Left ventricle myocardium inferior (tissue), 1 donor: Measurements from ENCODE around the gene COG2. TPM values are rescaled to one million over a fixed set of nuclear protein-coding genes. Genes with fewer than 3 reads are reported as not detected.

Experiments
- DNase-seq: peaks from one replicate; pipeline ENCODE4 v3.0.0-alpha.2; 2020
- H3K27ac ChIP-seq: fragments of 200-600 bp; replicated peaks from 2 replicates; pipeline ENCODE4 v1.8.0; 2021
- H3K27me3 ChIP-seq: fragments of 200-600 bp; 2 replicates; pipeline ENCODE4 v1.8.0; 2021; ENCODE audit warnings: low read depth
- H3K36me3 ChIP-seq: fragments of 200-600 bp; 2 replicates; pipeline ENCODE4 v1.8.0; 2021
- H3K4me1 ChIP-seq: fragments of 200-600 bp; 2 replicates; pipeline ENCODE4 v1.8.0; 2021
- H3K4me3 ChIP-seq: fragments of 200-600 bp; 2 replicates; pipeline ENCODE4 v1.8.0; 2021; ENCODE audit warnings: mild to moderate bottlenecking, moderate library complexity
- H3K9me3 ChIP-seq: fragments of 200-600 bp; replicated peaks from 2 replicates; pipeline ENCODE4 v1.8.0; 2021
- intact Hi-C: fragments of 100-400 bp; cut with micrococcal nuclease; formaldehyde crosslinking; loops from one replicate; pipeline ENCODE4 v1.11.0; 2022
- total RNA-seq: library from RNA; stranded (reverse); fragmentation: NEBNext Ultra II Directional; extraction: Animal tissue kit (Norgen Biotek cat#: 25700); gene quantifications from one replicate; pipeline ENCODE4 v1.2.1, GENCODE V29; 2021
- TF ChIP-seq, protein P1 (sequence below): fragments of 200-600 bp; IDR thresholded peaks from 2 replicates; pipeline ENCODE4 v1.8.0; 2021; ENCODE audit warnings: antibody characterized with exemption, mild to moderate bottlenecking, borderline replicate concordance
- donor health status: DM: no; HTN: yes; CAD: no; lungs with severe emphysema.

The COG2 gene
- total RNA-seq, 1 donor from 2014 or later: 25.6 TPM

DNA sequence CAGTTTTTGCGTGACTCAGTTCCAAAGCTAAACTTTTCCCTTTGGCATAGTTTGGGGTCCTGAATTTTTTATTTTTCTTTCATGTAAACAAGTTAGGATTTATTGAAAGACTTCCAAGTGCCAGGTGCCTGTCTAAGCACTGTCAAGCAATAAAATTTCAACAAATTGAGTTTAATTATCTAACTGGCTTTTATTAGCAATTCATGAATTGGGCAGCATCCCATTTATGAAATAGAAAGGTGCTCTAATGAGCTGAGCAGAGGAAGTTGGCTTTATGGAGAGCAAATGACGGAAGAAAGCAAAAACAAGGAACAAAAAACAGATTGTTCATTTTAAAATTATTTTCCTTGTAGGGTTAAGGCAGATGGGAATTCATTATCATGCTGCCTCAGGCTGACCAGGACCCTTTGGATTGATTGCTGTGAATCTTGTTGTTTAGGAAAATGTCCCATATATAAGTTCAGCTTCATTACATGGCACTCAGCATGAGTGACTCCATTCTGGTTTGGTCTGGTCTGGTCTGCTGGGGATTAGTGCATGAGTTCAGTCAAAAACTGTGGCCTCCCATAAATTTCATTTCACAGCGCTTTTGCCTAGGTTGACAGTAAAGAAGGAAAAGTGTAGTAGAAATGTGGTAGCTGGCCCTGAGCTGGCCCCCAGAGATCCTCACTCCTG, 21.5 kb upstream of the COG2 start:
- no peak overlapping the region for H3K27ac ChIP-seq
- H3K9me3 ChIP-seq: no peaks in the 10 kb centered on the region
- no peaks in the 10 kb centered on the region for H3K4me1 ChIP-seq
- TF ChIP-seq, protein P1, sequence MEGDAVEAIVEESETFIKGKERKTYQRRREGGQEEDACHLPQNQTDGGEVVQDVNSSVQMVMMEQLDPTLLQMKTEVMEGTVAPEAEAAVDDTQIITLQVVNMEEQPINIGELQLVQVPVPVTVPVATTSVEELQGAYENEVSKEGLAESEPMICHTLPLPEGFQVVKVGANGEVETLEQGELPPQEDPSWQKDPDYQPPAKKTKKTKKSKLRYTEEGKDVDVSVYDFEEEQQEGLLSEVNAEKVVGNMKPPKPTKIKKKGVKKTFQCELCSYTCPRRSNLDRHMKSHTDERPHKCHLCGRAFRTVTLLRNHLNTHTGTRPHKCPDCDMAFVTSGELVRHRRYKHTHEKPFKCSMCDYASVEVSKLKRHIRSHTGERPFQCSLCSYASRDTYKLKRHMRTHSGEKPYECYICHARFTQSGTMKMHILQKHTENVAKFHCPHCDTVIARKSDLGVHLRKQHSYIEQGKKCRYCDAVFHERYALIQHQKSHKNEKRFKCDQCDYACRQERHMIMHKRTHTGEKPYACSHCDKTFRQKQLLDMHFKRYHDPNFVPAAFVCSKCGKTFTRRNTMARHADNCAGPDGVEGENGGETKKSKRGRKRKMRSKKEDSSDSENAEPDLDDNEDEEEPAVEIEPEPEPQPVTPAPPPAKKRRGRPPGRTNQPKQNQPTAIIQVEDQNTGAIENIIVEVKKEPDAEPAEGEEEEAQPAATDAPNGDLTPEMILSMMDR: no peak
- no peak overlapping the region for H3K4me3 ChIP-seq
- no peaks in the 10 kb centered on the region for H3K27me3 ChIP-seq
- intact Hi-C loops: no loop called here
- no peaks in the 10 kb centered on the region for H3K36me3 ChIP-seq
- no peak for DNase-seq

- DNase-seq: no peak
- Histone ChIP-seq H3K27ac (no peak overlapping the region), H3K4me3 (no peak overlapping the region), H3K9me3 (no peaks in the 10 kb centered on the region), H3K4me1 (no peaks in the 10 kb centered on the region), H3K36me3 (no peaks in the 10 kb centered on the region), H3K27me3 (no peaks in the 10 kb centered on the region)
- intact Hi-C loops: no loop called here
- TF ChIP-seq, protein P1: no peak
Observed at GRCh38 chr1:230621324-230622030, 20.8 kb upstream of the COG2 start.

DNA sequence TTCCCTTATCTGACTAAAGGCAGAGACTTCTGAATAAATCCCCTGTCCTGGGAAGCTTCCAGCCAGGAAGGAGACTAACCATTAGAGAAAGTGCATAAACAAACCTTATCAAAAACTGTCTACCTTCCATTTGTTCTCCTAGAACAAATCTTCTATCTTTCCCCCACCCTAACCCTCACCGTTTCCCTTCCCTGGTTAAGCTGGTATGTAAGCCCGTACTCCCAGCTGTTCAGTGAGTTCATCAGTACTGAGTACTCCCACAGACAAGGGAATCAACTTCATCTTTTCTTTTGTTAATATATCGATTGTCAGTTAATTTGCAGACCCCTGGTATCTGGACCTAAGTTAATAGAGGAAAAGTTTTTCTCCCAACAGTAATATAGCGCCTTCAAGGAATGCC, 20.1 kb upstream of the COG2 start:
- Histone ChIP-seq H3K4me3 (no peak overlapping the region), H3K27ac (no peak overlapping the region), H3K4me1 (no peaks in the 10 kb centered on the region), H3K36me3 (no peaks in the 10 kb centered on the region), H3K27me3 (no peaks in the 10 kb centered on the region), H3K9me3 (no peaks in the 10 kb centered on the region)
- TF ChIP-seq, protein P1: no peak
- intact Hi-C loops: no loop called here
- DNase-seq: no peak

- no peaks in the 10 kb centered on the region for H3K9me3 ChIP-seq
- DNase-seq: no peak
- H3K27me3 ChIP-seq: no peaks in the 10 kb centered on the region
- H3K27ac ChIP-seq: no peak overlapping the region
- H3K4me1 ChIP-seq: no peaks in the 10 kb centered on the region
- H3K36me3 ChIP-seq: no peaks in the 10 kb centered on the region
- H3K4me3 ChIP-seq: no peak overlapping the region
- TF ChIP-seq, protein P1: no peak
- intact Hi-C loops: no loop called here
Observed at GRCh38 chr1:230624097-230624713, 18.1 kb upstream of the COG2 start.

- TF ChIP-seq, protein P1: no peak
- H3K9me3 ChIP-seq: no peaks in the 10 kb centered on the region
- no peak overlapping the region for H3K27ac ChIP-seq
- H3K4me1 ChIP-seq: no peaks in the 10 kb centered on the region
- no peaks in the 10 kb centered on the region for H3K36me3 ChIP-seq
- H3K27me3 ChIP-seq: no peaks in the 10 kb centered on the region
- H3K4me3 ChIP-seq: no peak overlapping the region
- no peak for DNase-seq
- intact Hi-C loops: no loop called here
Observed at GRCh38 chr1:230626232-230626631, 16.0 kb upstream of the COG2 start.
